H9 (cell line): ENCODE data around the gene FAM81B. TPM values are rescaled to one million over a fixed set of nuclear protein-coding genes. Genes with fewer than 3 reads are reported as not detected.
"Not testable (repeated sequence)": the region's sequence is repeated elsewhere in the genome, so short reads cannot be mapped to it uniquely, and the experiment has no call there.

Experiments
- DNase-seq: peaks from one replicate; pipeline ENCODE4 v3.0.0-alpha.2; 2017
- H2AFZ ChIP-seq: one replicate; pipeline ENCODE4 v1.6.1; 2013; ENCODE audit warnings: mild to moderate bottlenecking, low read length, control low read depth, moderate library complexity
- H2AK5ac ChIP-seq: 2 replicates; pipeline ENCODE4 v1.6.1; 2013; ENCODE audit warnings: low read length, control low read depth, mixed read lengths; ENCODE audit not compliant: insufficient read length
- H2BK120ac ChIP-seq: one replicate; pipeline ENCODE4 v1.6.1; 2013; ENCODE audit warnings: low read depth, mild to moderate bottlenecking, low read length, control low read depth, inconsistent platforms; ENCODE audit not compliant: poor library complexity, severe bottlenecking
- H2BK12ac ChIP-seq: 2 replicates; pipeline ENCODE4 v1.6.1; 2013; ENCODE audit warnings: low read length, control low read depth, mixed read lengths, low read depth; ENCODE audit not compliant: insufficient read length
- H2BK15ac ChIP-seq: 2 replicates; pipeline ENCODE4 v1.6.1; 2013; ENCODE audit warnings: low read depth, low read length, control low read depth
- H2BK20ac ChIP-seq: one replicate; pipeline ENCODE4 v1.6.1; 2013; ENCODE audit warnings: low read depth, mild to moderate bottlenecking, low read length, control low read depth, inconsistent platforms; ENCODE audit not compliant: poor library complexity, severe bottlenecking
- H2BK5ac ChIP-seq: 2 replicates; pipeline ENCODE4 v1.6.1; 2013; ENCODE audit warnings: low read length, control low read depth, mixed read lengths; ENCODE audit not compliant: insufficient read length
- H3K14ac ChIP-seq: 2 replicates; pipeline ENCODE4 v1.6.1; 2013; ENCODE audit warnings: low read length, control low read depth; ENCODE audit not compliant: insufficient read depth
- H3K18ac ChIP-seq: 2 replicates; pipeline ENCODE4 v1.6.1; 2013; ENCODE audit warnings: low read depth, mild to moderate bottlenecking, mixed read lengths, low read length, control low read depth; ENCODE audit not compliant: insufficient read length
- H3K23ac ChIP-seq: 2 replicates; pipeline ENCODE4 v1.6.1; 2013; ENCODE audit warnings: low read length, control low read depth, mixed read lengths, low read depth; ENCODE audit not compliant: insufficient read length
- H3K23me2 ChIP-seq: 2 replicates; pipeline ENCODE4 v1.6.1; 2013; ENCODE audit warnings: low read depth, mild to moderate bottlenecking, mixed read lengths, low read length, control low read depth; ENCODE audit not compliant: insufficient read length, poor library complexity, severe bottlenecking
- H3K27ac ChIP-seq: 2 replicates; pipeline ENCODE4 v1.5.1; 2013; ENCODE audit warnings: low read length, control low read depth, mixed read lengths, low read depth; ENCODE audit not compliant: insufficient read length
- H3K27me3 ChIP-seq: 2 replicates; pipeline ENCODE4 v1.6.1; 2013; ENCODE audit warnings: low read length, control low read depth, inconsistent platforms; ENCODE audit not compliant: insufficient read depth
- H3K4ac ChIP-seq: 2 replicates; pipeline ENCODE4 v1.6.1; 2013; ENCODE audit warnings: low read depth, mild to moderate bottlenecking, control low read depth, inconsistent platforms, low read length, moderate library complexity
- H3K4me1 ChIP-seq: 2 replicates; pipeline ENCODE4 v1.6.1; 2013; ENCODE audit warnings: low read length, control low read depth, inconsistent platforms; ENCODE audit not compliant: insufficient read depth
- H3K4me2 ChIP-seq: 2 replicates; pipeline ENCODE4 v1.6.1; 2013; ENCODE audit warnings: low read length, control low read depth, mixed read lengths; ENCODE audit not compliant: insufficient read length, insufficient read depth
- H3K56ac ChIP-seq: 2 replicates; pipeline ENCODE4 v1.6.1; 2013; ENCODE audit warnings: low read depth, mild to moderate bottlenecking, mixed read lengths, low read length, control low read depth; ENCODE audit not compliant: insufficient read length
- H3K79me1 ChIP-seq: 2 replicates; pipeline ENCODE4 v1.6.1; 2013; ENCODE audit warnings: low read depth, mild to moderate bottlenecking, moderate library complexity, low read length, control low read depth, inconsistent platforms; ENCODE audit not compliant: insufficient read depth, poor library complexity, severe bottlenecking
- H3K79me2 ChIP-seq: 2 replicates; pipeline ENCODE4 v1.6.1; 2013; ENCODE audit warnings: low read length, control low read depth, inconsistent platforms; ENCODE audit not compliant: insufficient read depth
- H3K9ac ChIP-seq: 2 replicates; pipeline ENCODE4 v1.6.1; 2013; ENCODE audit warnings: low read length, control low read depth, mixed read lengths; ENCODE audit not compliant: insufficient read length; ENCODE audit errors: extremely low read depth
- H3K9me3 ChIP-seq: one replicate; pipeline ENCODE4 v1.6.1; 2013; ENCODE audit warnings: low read depth, low read length, inconsistent platforms; ENCODE audit not compliant: control insufficient read depth
- H3T11ph ChIP-seq: one replicate; pipeline ENCODE4 v1.6.1; 2013; ENCODE audit warnings: mild to moderate bottlenecking, low read length, control low read depth, inconsistent platforms
- H4K20me1 ChIP-seq: one replicate; pipeline ENCODE4 v1.6.1; 2013; ENCODE audit not compliant: control insufficient read depth, insufficient read length, insufficient read depth
- H4K5ac ChIP-seq: 2 replicates; pipeline ENCODE4 v1.6.1; 2013; ENCODE audit warnings: low read depth, mild to moderate bottlenecking, mixed read lengths, low read length, control low read depth; ENCODE audit not compliant: insufficient read length
- H4K8ac ChIP-seq: replicated peaks from 2 replicates; pipeline ENCODE4 v1.6.1; 2013; ENCODE audit warnings: low read length, control low read depth, mixed read lengths, low read depth; ENCODE audit not compliant: insufficient read length
- H4K91ac ChIP-seq: 2 replicates; pipeline ENCODE4 v1.6.1; 2013; ENCODE audit warnings: low read depth, mild to moderate bottlenecking, moderate library complexity, mixed read lengths, low read length, control low read depth; ENCODE audit not compliant: insufficient read length
- H3K27ac Mint-ChIP-seq, 3 experiments: 2 replicates in 2 of 3; 3 replicates in 1 of 3; pipeline ENCODE4 v1.8.0; 2020 to 2021; ENCODE audit warnings: mixed read lengths in 3 of 3, mild to moderate bottlenecking in 1 of 3, moderate library complexity in 1 of 3
- H3K27me3 Mint-ChIP-seq: 2 replicates; pipeline ENCODE4 v1.8.0; 2021; ENCODE audit warnings: low read depth, mild to moderate bottlenecking, moderate library complexity, mixed read lengths
- H3K36me3 Mint-ChIP-seq, 3 experiments: 2 replicates in 2 of 3; 3 replicates in 1 of 3; pipeline ENCODE4 v1.8.0; 2020 to 2021; ENCODE audit warnings: low read depth in 3 of 3, mixed read lengths in 3 of 3; ENCODE audit not compliant: insufficient read depth in 1 of 3
- H3K4me1 Mint-ChIP-seq, 2 experiments: 2 replicates each; pipeline ENCODE4 v1.8.0; 2020; ENCODE audit warnings: mixed read lengths in 2 of 2
- H3K4me3 Mint-ChIP-seq, 2 experiments: 2 replicates in 1 of 2; 3 replicates in 1 of 2; pipeline ENCODE4 v1.8.0; 2020 to 2021; ENCODE audit warnings: mild to moderate bottlenecking in 2 of 2, mixed read lengths in 2 of 2, moderate library complexity in 1 of 2
- H3K9me3 Mint-ChIP-seq, 2 experiments: 2 replicates in 1 of 2; 3 replicates in 1 of 2; pipeline ENCODE4 v1.8.0; 2020; ENCODE audit warnings: mild to moderate bottlenecking in 2 of 2, mixed read lengths in 2 of 2, moderate library complexity in 1 of 2
- WGBS: extraction: QIAGEN DNeasy Blood & Tissue Kit; methylation state at CpG from one replicate; pipeline ENCODE4 v1.1.7; 2013; ENCODE audit warnings: missing lambda C conversion rate, low lambda C conversion rate, mixed read lengths; ENCODE audit not compliant: insufficient read length; ENCODE audit errors: extremely low coverage; 5-methylcytosine and 5-hydroxymethylcytosine counted together
- total RNA-seq: library from RNA; stranded (reverse); gene quantifications from 2 replicates; pipeline ENCODE4 v1.2.1, GENCODE V29; 2021
- TF ChIP-seq, protein P1 (sequence below): fragments of 200-600 bp; sonication (generic); conservative IDR thresholded peaks from 3 replicates; pipeline ENCODE4 v1.8.0; 2021; ENCODE audit warnings: antibody characterized with exemption, mild to moderate bottlenecking

Gene FAM81B
- total RNA-seq, 1 experiment from 2014 or later, result not detected

DNA sequence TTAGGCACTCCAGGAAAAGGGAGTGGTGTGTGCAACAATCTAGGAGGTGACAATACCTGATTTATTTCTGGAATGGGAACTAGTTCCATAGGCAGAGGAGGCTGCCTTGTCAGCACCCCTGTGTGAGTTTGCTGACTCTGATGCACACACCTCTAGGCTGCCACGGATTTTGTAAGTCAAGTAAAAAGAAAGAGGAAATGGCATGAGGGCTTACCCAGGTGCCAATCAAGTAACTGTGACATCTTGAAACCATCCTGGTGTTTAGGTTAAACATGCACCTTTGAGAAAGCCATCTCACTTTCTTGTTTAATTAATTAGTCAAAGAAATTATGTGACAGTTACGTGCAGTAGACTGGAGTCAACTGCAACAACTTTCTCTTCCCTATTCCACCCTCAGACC is 32.3 kb upstream of the FAM81B start:
- no peaks in the 10 kb centered on the region for H3K79me1 ChIP-seq
- DNase-seq, result no peak
- no CpG with 5 or more reads among the region's 2 CpGs for WGBS
- H2BK20ac ChIP-seq, result no peak overlapping the region
- H3T11ph ChIP-seq, result no peak overlapping the region
- H3K14ac ChIP-seq, result no peak overlapping the region
- H2BK12ac ChIP-seq, result no peak overlapping the region
- no peak overlapping the region for H3K4me2 ChIP-seq
- H2BK120ac ChIP-seq, result no peak overlapping the region
- no peak overlapping the region for H3K23ac ChIP-seq
- no peak overlapping the region for H2AK5ac ChIP-seq
- H3K27ac Mint-ChIP-seq, result no peak overlapping the region
- no peak overlapping the region for H3K4ac ChIP-seq
- no peaks in the 10 kb centered on the region for H3K9me3 ChIP-seq
- H2BK5ac ChIP-seq, result no peak overlapping the region
- H3K56ac ChIP-seq, result no peak overlapping the region
- H4K5ac ChIP-seq, result no peak overlapping the region
- H3K27me3 ChIP-seq, result no peaks in the 10 kb centered on the region
- H3K4me1 Mint-ChIP-seq, result no peaks in the 10 kb centered on the region
- no peak overlapping the region for H2BK15ac ChIP-seq
- no peak overlapping the region for H3K27ac ChIP-seq
- no peak overlapping the region for H3K18ac ChIP-seq
- H3K27me3 Mint-ChIP-seq, result no peaks in the 10 kb centered on the region
- no peak overlapping the region for H4K8ac ChIP-seq
- peaks cover 0 to 8% (median 6%) of the 10 kb centered on the region in 3 experiments; a peak in 4 of 7 replicates for H3K36me3 Mint-ChIP-seq
- H4K91ac ChIP-seq, result no peak overlapping the region
- no peak overlapping the region for H2AFZ ChIP-seq
- H4K20me1 ChIP-seq, result no peaks in the 10 kb centered on the region
- no peak overlapping the region for H3K9ac ChIP-seq
- no peak overlapping the region for H3K4me3 Mint-ChIP-seq
- TF ChIP-seq, protein P1, sequence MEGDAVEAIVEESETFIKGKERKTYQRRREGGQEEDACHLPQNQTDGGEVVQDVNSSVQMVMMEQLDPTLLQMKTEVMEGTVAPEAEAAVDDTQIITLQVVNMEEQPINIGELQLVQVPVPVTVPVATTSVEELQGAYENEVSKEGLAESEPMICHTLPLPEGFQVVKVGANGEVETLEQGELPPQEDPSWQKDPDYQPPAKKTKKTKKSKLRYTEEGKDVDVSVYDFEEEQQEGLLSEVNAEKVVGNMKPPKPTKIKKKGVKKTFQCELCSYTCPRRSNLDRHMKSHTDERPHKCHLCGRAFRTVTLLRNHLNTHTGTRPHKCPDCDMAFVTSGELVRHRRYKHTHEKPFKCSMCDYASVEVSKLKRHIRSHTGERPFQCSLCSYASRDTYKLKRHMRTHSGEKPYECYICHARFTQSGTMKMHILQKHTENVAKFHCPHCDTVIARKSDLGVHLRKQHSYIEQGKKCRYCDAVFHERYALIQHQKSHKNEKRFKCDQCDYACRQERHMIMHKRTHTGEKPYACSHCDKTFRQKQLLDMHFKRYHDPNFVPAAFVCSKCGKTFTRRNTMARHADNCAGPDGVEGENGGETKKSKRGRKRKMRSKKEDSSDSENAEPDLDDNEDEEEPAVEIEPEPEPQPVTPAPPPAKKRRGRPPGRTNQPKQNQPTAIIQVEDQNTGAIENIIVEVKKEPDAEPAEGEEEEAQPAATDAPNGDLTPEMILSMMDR, result no peak
- peaks cover 10 to 12% of the 10 kb centered on the region in 2 experiments for H3K9me3 Mint-ChIP-seq
- no peaks in the 10 kb centered on the region for H3K4me1 ChIP-seq
- no peaks in the 10 kb centered on the region for H3K79me2 ChIP-seq
- no peaks in the 10 kb centered on the region for H3K23me2 ChIP-seq

DNA sequence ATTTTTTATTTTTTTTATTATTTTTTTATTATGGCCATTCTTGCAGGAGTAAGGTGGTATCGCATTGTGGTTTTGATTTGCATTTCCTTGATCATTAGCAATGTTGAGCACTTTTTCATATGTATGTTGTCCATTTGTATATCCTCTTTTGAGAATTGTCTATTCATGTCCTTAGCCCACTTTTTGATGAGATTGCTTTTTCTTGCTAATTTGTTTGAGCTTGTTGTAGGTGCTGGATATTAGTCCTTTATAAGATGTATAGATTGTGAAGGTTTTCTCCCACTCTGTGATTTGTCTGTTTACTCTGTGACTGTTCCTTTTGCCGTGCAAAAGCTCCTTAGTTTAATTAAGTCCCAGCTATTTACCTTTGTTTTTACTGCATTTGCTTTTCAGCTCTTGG is 30.5 kb upstream of the FAM81B start:
- not testable (repeated sequence) for H4K20me1 ChIP-seq, H3K23ac ChIP-seq, H3K27ac ChIP-seq, H2BK15ac ChIP-seq, H2BK20ac ChIP-seq, DNase-seq, H2BK12ac ChIP-seq, H3K27ac Mint-ChIP-seq, H3K4ac ChIP-seq, H2AFZ ChIP-seq, H3K4me1 Mint-ChIP-seq, H3K79me1 ChIP-seq, H3K4me2 ChIP-seq, H2BK120ac ChIP-seq, H3K14ac ChIP-seq, H3K79me2 ChIP-seq, H3K18ac ChIP-seq, H3K9me3 ChIP-seq, H4K8ac ChIP-seq, H2BK5ac ChIP-seq, H2AK5ac ChIP-seq, H3K23me2 ChIP-seq, H3K27me3 ChIP-seq, H3K27me3 Mint-ChIP-seq, H4K5ac ChIP-seq, H4K91ac ChIP-seq, H3K56ac ChIP-seq, H3K9ac ChIP-seq, H3K4me1 ChIP-seq, H3K4me3 Mint-ChIP-seq, H3T11ph ChIP-seq
- no CpG with 5 or more reads among the region's 2 CpGs for WGBS
- Mint-ChIP-seq H3K36me3 (peaks cover 0 to 20% (median 15%) of the 10 kb centered on the region in 3 experiments; a peak in 5 of 7 replicates), H3K9me3 (peaks cover 24 to 25% of the 10 kb centered on the region in 2 experiments)
